CD1c-positive myeloid dendritic cell (primary cell): ENCODE data around the gene PIEZO2.

Experiments
- DNase-seq: peaks from one replicate; pipeline ENCODE4 v3.0.0-alpha.2; 2016; ENCODE audit errors: extremely low spot score

Gene PIEZO2

GRCh38 chr18:10896851-10897250, 252.5 kb downstream of the PIEZO2 start:
- DNase-seq: no peak

DNA sequence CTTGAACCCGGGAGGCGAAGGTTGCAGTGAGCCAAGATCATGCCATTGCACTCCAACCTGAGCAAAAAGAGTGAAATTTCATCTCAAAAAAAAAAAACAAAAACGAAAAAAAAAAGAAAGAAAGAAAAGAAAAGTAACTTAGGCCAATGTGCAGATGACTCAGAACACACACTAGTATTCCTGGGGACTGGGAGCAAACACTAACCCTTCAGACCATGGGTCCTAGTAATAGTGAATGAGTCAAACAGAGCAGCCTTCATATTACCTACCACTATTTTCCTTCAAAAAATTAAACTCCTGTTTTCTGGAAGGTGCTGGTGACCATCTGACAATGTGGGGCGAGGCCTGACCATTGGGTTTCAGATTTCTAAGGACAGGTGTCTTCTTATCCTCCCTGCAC, 253.4 kb downstream of the PIEZO2 start:
- no peak for DNase-seq

- DNase-seq: no peak
These were observed 254.9 kb downstream of the PIEZO2 start for GRCh38 chr18:10894501-10894900.

DNA sequence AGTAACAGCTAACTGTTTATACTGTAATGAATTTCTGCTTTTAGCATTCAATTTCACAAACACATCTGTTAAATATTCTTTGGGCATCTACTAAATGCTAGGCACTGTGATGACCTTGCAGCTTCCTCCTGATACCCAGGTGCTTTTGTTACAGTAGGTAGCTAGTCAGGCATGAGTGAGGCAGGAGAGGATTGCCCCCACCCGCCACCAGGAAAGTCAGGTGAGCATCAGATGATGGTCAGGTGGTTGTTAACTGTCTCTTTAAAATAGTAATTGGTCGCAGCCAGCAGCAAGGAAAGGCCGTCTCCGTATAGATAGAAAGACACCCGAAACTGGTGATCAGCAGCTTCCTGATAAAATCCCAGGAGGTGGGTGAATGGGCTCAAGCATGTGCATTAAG, 255.6 kb downstream of the PIEZO2 start:
- DNase-seq: no peak

- no peak for DNase-seq
These were observed 256.2 kb downstream of the PIEZO2 start for GRCh38 chr18:10893196-10893595.

DNA sequence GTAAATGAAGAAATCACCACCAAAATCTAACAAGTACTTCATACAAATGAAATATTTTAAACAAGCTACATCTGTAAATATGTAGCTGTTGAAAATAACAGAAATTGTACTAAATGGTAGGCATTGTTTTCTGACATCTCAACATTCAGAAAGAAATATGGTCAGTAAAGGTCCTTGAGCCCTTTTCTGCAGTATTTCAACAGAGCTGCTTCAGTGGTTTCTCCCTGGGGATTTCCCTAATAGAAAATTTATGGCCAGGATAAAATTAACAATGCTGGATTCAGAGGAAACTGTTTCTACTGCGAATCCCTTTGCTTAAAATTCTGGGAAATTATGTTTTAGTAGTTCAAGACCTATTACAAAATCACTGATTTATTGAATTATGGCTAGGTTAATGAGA, 256.6 kb downstream of the PIEZO2 start:
- no peak for DNase-seq

GRCh38 chr18:10890022-10890421, 259.3 kb downstream of the PIEZO2 start:
- no peak for DNase-seq

DNA sequence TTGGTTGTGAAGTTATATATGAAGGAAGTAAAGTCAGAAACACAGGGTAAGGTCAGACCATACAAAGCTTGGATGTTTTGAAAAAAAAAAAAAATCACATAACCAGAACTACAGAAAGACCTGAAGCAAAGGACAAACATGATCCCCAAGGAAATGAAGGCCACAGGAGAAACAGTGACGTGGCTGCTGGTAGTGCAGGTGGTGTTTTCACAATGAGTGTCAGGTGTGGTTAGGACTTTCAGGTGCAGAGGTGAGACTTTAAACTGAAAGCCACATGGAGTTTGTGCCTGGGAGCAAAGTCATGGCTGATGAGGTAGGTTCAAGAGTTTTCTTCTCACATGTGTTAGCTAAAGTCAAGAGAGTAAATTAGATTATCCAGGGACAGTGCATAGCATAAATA, 270.7 kb downstream of the PIEZO2 start:
- DNase-seq: no peak

- DNase-seq: no peak
These were observed 271.4 kb downstream of the PIEZO2 start for GRCh38 chr18:10877987-10878386.

GRCh38 chr18:10875811-10876210, 273.6 kb downstream of the PIEZO2 start:
- no peak for DNase-seq

GRCh38 chr18:10872304-10872703, 277.1 kb downstream of the PIEZO2 start:
- no peak for DNase-seq

GRCh38 chr18:10864722-10865121, 284.6 kb downstream of the PIEZO2 start:
- no peak for DNase-seq

GRCh38 chr18:10863026-10863425, 286.3 kb downstream of the PIEZO2 start:
- DNase-seq: no peak

- DNase-seq: no peak
These were observed 288.4 kb downstream of the PIEZO2 start for GRCh38 chr18:10860928-10861327.

GRCh38 chr18:10860382-10860781, 289.0 kb downstream of the PIEZO2 start:
- no peak for DNase-seq

- DNase-seq: no peak
These were observed 290.9 kb downstream of the PIEZO2 start for GRCh38 chr18:10858477-10858876.

DNA sequence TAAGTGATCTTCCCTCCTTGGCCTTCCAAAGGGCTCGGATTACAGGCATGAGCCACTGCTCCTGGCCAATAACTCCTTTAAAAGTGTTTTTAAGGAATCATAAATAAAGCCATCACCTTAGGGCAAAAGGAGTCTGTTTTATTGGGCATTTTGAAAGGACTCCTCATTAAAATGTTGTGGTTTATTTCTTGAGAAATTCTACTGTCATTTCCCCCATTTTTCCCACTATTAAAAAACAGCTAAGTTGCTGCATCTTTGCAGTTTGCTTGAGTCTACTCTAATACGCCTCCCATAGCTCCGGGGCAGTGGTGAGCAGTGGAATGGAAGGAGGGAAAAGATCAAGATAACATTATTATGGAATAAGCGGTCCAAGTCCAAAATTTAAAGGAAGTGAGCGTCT, 293.2 kb downstream of the PIEZO2 start:
- DNase-seq: no peak

- no peak for DNase-seq
These were observed 296.7 kb downstream of the PIEZO2 start for GRCh38 chr18:10852385-10853303.

GRCh38 chr18:10851824-10852319, 297.5 kb downstream of the PIEZO2 start:
- DNase-seq: peak; percentile 56

- no peak for DNase-seq
These were observed 298.5 kb downstream of the PIEZO2 start for GRCh38 chr18:10850840-10851239.

GRCh38 chr18:10850216-10850615, 299.2 kb downstream of the PIEZO2 start:
- DNase-seq: no peak

DNA sequence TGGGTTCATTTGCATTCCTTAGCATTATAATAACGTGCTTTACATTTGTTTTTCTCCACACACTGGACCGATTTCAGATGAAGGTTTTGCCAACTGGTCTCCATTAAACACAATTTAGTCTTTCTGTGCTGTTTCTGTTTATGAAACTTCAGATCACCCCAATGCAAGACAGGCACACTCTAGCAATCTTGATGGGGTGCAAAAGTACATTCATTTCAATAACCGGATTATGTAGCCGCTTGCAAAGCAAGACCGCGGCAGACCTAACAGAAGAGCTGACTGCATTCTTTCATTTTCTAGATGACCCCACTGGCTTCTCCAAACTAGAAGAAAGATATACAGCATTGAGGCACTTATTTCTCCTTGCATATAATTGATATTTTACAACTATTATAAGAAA, 301.5 kb downstream of the PIEZO2 start:
- DNase-seq: no peak

- no peak for DNase-seq
These were observed 302.0 kb downstream of the PIEZO2 start for GRCh38 chr18:10847408-10847790.
